ENCODE results near the gene PODXL. TPM values are rescaled to one million over a fixed set of nuclear protein-coding genes. Genes with fewer than 3 reads are reported as not detected.

The PODXL gene
- polyA plus RNA-seq, 1 donor from 2014 or later: 4.5 TPM

DNA sequence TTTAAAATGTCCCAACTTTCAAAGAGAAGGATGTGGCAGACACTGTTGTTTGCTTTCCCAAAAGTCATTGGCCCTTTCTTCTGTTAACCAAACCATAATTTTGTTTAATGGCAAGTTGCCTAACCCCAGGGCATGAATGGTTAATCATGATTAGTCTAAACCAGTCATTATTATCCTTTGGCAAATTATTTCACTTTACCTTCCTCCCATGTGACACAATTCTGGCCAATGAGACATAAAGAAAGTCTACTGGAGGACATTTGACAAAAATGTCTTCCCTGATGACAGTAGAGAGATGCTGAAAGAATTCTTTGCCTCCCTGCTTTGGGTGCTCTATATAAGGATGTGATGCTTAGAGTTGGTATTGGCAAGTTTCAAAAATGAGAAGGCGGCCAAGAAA is 101.9 kb downstream of the PODXL start:
- H3F3A ChIP-seq (ENCODE audit: insufficient read depth, low read length, poor library complexity, severe bottlenecking): no peaks in the 10 kb centered on the region
- H3K9ac ChIP-seq (ENCODE audit: low read length): no peak overlapping the region
- H3K9me2 ChIP-seq (ENCODE audit: insufficient read depth, low read length): no peaks in the 10 kb centered on the region
- H3K36me3 ChIP-seq (ENCODE audit: insufficient read depth, low read length): no peaks in the 10 kb centered on the region
- H2AFZ ChIP-seq (ENCODE audit: low read depth, low read length): no peak overlapping the region
- H3K4me3 ChIP-seq (ENCODE audit: low read length): no peak overlapping the region
- no peak for TF ChIP-seq MXI1 (conservative IDR thresholded peaks at IDR 0.05; ENCODE audit: poor library complexity, severe bottlenecking)
- TF ChIP-seq, protein P1, sequence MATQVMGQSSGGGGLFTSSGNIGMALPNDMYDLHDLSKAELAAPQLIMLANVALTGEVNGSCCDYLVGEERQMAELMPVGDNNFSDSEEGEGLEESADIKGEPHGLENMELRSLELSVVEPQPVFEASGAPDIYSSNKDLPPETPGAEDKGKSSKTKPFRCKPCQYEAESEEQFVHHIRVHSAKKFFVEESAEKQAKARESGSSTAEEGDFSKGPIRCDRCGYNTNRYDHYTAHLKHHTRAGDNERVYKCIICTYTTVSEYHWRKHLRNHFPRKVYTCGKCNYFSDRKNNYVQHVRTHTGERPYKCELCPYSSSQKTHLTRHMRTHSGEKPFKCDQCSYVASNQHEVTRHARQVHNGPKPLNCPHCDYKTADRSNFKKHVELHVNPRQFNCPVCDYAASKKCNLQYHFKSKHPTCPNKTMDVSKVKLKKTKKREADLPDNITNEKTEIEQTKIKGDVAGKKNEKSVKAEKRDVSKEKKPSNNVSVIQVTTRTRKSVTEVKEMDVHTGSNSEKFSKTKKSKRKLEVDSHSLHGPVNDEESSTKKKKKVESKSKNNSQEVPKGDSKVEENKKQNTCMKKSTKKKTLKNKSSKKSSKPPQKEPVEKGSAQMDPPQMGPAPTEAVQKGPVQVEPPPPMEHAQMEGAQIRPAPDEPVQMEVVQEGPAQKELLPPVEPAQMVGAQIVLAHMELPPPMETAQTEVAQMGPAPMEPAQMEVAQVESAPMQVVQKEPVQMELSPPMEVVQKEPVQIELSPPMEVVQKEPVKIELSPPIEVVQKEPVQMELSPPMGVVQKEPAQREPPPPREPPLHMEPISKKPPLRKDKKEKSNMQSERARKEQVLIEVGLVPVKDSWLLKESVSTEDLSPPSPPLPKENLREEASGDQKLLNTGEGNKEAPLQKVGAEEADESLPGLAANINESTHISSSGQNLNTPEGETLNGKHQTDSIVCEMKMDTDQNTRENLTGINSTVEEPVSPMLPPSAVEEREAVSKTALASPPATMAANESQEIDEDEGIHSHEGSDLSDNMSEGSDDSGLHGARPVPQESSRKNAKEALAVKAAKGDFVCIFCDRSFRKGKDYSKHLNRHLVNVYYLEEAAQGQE (IDR thresholded peaks at IDR 0.05; ENCODE audit: borderline replicate concordance): no peak
- no peak for TF ChIP-seq RAD21 (conservative IDR thresholded peaks at IDR 0.05)
- TF ChIP-seq EP300 (conservative IDR thresholded peaks at IDR 0.05; ENCODE audit: poor library complexity, severe bottlenecking): no peak
- H3K79me2 ChIP-seq (replicated peaks; ENCODE audit: insufficient read depth, low read length): no peaks in the 10 kb centered on the region
- H3K4me2 ChIP-seq (ENCODE audit: low read length): no peak overlapping the region
- H3K27me3 ChIP-seq (ENCODE audit: insufficient read depth, low read depth, low read length): no peaks in the 10 kb centered on the region
- no peaks in the 10 kb centered on the region for H3K9me3 ChIP-seq (ENCODE audit: low read length)
- H3K27ac ChIP-seq (ENCODE audit: low read length): no peak overlapping the region
- no peaks in the 10 kb centered on the region for H4K20me1 ChIP-seq (ENCODE audit: insufficient read depth)

Other genes starting within 250 kb of the PODXL start
- gene MKLN1, start 228.8 kb downstream of the PODXL start, polyA plus RNA-seq: 14.4 and 15.9 TPM in 2 replicates

Measured in neural cell (in vitro differentiated cells).